Esophagus squamous epithelium (tissue), 5 donors: ENCODE results near the gene TPM4. TPM values are rescaled to one million over a fixed set of nuclear protein-coding genes. Genes with fewer than 3 reads are reported as not detected.
A peak's percentile ranks its signal among the peaks of the same experiment; 100 is the strongest.

Source experiments
- DNase-seq: peaks from one replicate; lab custom pipeline; 2025; lab: John Stamatoyannopoulos, UW
- H3K27ac ChIP-seq, 4 donors: fragments of 200-600 bp; sonication (generic); one replicate each; pipeline ENCODE4 v1.5.1; 2016 to 2019; ENCODE audit warnings: mild to moderate bottlenecking in 1 of 4
- H3K27me3 ChIP-seq, 4 donors: fragments of 200-600 bp; sonication (generic); 1 replicate in 3 of 4; 2 replicates in 1 of 4; pipeline versions ENCODE4 v1.5.1 to v1.6.0; 2017 to 2021; ENCODE audit warnings: antibody characterized with exemption in 1 of 4
- H3K36me3 ChIP-seq, 3 donors: fragments of 200-600 bp; sonication (generic); one replicate each; pipeline ENCODE4 v1.5.1; 2016 to 2019
- H3K4me1 ChIP-seq, 3 donors: fragments of 200-600 bp; sonication (generic); one replicate each; pipeline ENCODE4 v1.5.1; 2017 to 2019
- H3K4me3 ChIP-seq, 4 donors: fragments of 200-600 bp; sonication (generic); 1 replicate in 3 of 4; 2 replicates in 1 of 4; pipeline ENCODE4 v1.5.1; 2016 to 2019; ENCODE audit warnings: mild to moderate bottlenecking in 2 of 4, moderate library complexity in 1 of 4
- H3K9me3 ChIP-seq, 3 donors: fragments of 200-600 bp; sonication (generic); one replicate each; pipeline ENCODE4 v1.5.1; 2016 to 2019
- POLR2A ChIP-seq, 4 donors: fragments of 450-650 bp; IDR thresholded peaks; one replicate each; pipeline ENCODE4 v1.6.1; 2017; ENCODE audit warnings: antibody characterized with exemption in 4 of 4, mild to moderate bottlenecking in 4 of 4, moderate library complexity in 3 of 4
- WGBS, 2 donors: methylation state at CpG; one replicate each; pipeline ENCODE4 v1.1.5; 2018; 5-methylcytosine and 5-hydroxymethylcytosine counted together
- intact Hi-C: fragments of 100-400 bp; cut with DNase I; formaldehyde crosslinking; loops from one replicate; pipeline ENCODE4 v1.15.0; 2022
- total RNA-seq, 4 donors: library from RNA; depleted of rRNA; stranded (reverse); fragments of >200 nt; gene quantifications; one replicate each; pipeline ENCODE4 v1.1.0, GENCODE V29; 2016
- TF ChIP-seq, protein P1 (sequence below), 6 experiments: fragments of 450-650 bp in 4 of 6; fragments of 200-600 bp in 2 of 6; sonication (generic) in 2 of 6; IDR thresholded peaks; one replicate each; pipeline ENCODE4 v1.5.1; 2016 to 2019; ENCODE audit warnings: antibody characterized with exemption in 6 of 6, mild to moderate bottlenecking in 4 of 6, moderate library complexity in 4 of 6
- donor health status: DM: yes; HTN: yes; CAD: no.

The TPM4 gene
- total RNA-seq, 4 donors from 2014 or later, result 307 to 577 (median 369) TPM

DNA sequence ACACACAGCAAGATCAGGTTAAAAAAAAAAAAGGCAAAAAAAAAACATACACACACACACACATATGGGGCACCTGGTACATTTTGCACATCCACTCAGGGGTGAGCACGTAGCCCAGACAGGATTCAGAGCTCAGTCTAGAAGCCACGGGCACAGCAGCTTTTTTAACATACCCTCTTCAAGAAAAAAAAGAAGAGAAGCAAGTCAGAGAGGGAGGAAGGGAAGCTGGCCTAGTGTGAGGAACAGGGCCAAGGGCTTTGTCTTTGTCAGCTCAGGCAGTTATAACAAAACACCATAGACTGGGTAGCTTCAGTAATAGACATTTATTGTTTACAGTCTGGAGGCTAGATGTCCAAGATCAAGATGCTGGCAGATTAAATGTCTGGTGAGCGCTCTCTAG lies 2.3 kb upstream of the TPM4 start:
- WGBS, 2 donors, result 53 to 55% methylated on average over 3 of the region's 3 CpGs
- intact Hi-C loops, result no loop called here
- peaks cover 36 to 98% (median 37%) of the 10 kb centered on the region in 3 donors for H3K4me1 ChIP-seq
- no peak overlapping the region for H3K4me3 ChIP-seq
- H3K9me3 ChIP-seq, result no peaks in the 10 kb centered on the region
- H3K27me3 ChIP-seq, result no peaks in the 10 kb centered on the region
- TF ChIP-seq POLR2A (IDR thresholded peaks at IDR 0.05), result no peak
- TF ChIP-seq, protein P1, sequence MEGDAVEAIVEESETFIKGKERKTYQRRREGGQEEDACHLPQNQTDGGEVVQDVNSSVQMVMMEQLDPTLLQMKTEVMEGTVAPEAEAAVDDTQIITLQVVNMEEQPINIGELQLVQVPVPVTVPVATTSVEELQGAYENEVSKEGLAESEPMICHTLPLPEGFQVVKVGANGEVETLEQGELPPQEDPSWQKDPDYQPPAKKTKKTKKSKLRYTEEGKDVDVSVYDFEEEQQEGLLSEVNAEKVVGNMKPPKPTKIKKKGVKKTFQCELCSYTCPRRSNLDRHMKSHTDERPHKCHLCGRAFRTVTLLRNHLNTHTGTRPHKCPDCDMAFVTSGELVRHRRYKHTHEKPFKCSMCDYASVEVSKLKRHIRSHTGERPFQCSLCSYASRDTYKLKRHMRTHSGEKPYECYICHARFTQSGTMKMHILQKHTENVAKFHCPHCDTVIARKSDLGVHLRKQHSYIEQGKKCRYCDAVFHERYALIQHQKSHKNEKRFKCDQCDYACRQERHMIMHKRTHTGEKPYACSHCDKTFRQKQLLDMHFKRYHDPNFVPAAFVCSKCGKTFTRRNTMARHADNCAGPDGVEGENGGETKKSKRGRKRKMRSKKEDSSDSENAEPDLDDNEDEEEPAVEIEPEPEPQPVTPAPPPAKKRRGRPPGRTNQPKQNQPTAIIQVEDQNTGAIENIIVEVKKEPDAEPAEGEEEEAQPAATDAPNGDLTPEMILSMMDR (IDR thresholded peaks at IDR 0.05), result no peak
- peak overlapping the region; percentile 91 to 100 (median 99) for H3K27ac ChIP-seq
- DNase-seq, result no peak
- peaks cover 0 to 27% (median 3%) of the 10 kb centered on the region in 3 donors for H3K36me3 ChIP-seq

DNA sequence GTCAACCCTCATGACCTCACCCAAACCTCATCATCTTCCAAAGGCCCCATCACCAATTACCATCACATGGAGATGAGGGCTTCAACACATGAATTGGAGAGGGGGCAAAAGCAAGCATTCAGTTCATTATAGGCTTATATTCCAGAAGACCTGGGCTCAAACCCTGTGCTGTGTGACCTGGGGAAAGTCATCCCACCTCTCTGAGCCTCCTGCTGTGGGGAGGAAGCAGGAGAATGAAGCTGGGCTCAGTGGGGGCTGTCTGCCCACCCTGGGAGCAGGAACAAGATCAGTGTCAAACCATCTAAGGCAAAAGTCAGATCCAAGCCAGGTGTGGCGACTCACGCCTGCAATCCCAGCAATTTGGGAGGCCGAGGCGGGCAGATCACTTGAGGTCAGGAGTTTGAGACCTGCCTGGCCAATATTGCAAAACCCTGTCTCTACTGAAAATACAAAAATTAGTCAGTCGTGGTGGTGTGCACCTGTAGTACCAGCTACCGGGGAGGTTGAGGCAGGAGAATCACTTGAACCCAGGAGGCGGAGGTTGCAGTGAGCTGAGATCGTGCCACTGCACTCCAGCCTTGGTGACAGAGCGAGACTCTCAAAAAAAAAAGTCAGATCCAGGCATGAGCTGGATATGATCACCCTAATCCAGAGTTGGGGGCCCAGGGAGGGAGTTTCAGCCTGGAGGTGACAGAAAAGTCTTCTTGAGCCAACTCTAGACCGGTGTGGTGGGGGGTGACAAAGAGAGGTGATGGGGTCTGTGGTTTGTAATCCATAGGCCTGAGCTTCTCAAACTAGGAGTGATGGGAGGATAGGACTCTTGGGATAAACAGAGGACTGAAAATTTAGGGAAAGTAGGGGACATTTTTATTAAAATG lies 1.6 kb upstream of the TPM4 start:
- Histone ChIP-seq H3K36me3 (peaks cover 0 to 27% (median 3%) of the 10 kb centered on the region in 3 donors), H3K4me1 (peaks cover 37 to 98% (median 44%) of the 10 kb centered on the region in 3 donors), H3K4me3 (no peak overlapping the region), H3K9me3 (no peaks in the 10 kb centered on the region), H3K27ac (peak overlapping the region; percentile 91 to 100 (median 99)), H3K27me3 (no peaks in the 10 kb centered on the region)
- intact Hi-C loops, result no loop called here
- WGBS, 2 donors, result 86 to 88% methylated on average over 5 to 10 of the region's 10 CpGs
- TF ChIP-seq, protein P1 (IDR thresholded peaks at IDR 0.05), result no peak
- TF ChIP-seq POLR2A (IDR thresholded peaks at IDR 0.05), result no peak
- no peak for DNase-seq

DNA sequence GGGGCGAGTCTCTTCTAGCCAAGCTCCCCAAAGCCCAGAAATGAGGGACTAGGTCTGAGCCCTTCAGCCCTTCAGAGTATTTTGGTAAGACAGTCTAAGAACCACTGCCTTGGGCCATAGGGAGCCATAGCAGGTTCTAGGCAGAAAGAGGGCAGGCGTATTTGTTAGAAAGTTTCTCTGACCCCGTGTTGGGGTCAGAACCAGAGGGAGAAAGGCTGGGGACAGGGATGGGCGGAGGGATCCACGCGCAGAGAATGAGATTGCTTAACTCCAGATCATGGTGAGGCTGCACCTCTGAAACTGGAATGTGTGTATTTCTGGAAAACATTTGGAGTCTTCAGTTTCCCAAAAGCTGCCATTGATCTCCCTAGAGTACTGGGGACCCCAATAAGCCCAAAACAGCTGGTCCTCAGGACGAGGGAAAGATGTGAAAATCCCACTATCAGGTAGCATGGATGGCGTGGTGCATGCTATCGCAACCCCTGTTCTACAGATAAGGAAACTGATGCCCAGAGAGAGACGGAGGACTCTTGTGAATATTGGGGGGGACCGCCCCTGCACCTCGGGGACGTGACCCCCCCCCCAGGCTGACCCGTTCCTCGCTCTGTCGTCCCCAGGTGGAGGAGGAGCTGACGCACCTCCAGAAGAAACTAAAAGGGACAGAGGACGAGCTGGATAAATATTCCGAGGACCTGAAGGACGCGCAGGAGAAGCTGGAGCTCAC lies 703 bp upstream of the TPM4 start:
- intact Hi-C loops, result no loop called here
- Histone ChIP-seq H3K9me3 (no peaks in the 10 kb centered on the region), H3K4me3 (peak overlapping the region; percentile 59 to 91 (median 86)), H3K27ac (peak overlapping the region; percentile 91 to 100 (median 99)), H3K27me3 (no peaks in the 10 kb centered on the region), H3K36me3 (peaks cover 3 to 32% (median 5%) of the 10 kb centered on the region in 3 donors), H3K4me1 (peaks cover 37 to 98% (median 52%) of the 10 kb centered on the region in 3 donors)
- no peak for DNase-seq
- no peak for TF ChIP-seq POLR2A (IDR thresholded peaks at IDR 0.05)
- TF ChIP-seq, protein P1 (IDR thresholded peaks at IDR 0.05), result no peak
- 44 to 68% methylated on average over 6 to 13 of the region's 21 CpGs for WGBS, 2 donors

DNA sequence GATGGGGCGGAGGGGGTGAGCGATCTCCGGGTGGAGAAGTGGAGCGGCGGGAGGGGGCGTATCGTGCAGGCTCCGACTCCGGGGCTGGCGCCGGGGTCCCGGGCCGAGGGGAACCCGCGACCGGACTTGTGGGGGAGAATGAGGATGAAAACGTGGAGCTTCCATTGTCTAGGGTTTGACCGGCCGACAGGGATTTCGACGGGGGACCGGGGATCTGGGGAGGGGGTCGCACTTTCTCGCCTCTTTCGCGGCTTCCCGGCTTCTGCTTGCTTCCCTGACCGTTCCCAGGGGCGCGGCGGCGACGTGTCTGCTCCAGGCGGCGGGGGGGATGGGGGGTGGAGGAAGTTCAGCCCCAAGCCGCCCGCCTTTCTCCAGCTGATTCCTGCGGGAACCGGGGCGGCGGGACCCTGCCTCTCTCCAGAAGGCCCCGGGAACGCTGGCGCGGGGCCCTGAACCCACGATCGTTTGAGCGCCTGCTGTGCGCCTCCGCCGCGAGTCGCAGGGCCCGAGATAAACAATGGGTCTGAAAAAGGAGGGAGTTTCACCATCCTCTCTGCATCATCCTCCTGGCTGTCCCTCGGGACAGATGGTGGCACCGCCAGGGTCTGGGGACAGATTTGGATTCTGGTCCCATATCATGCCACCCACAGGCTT lies 790 bp downstream of the TPM4 start:
- H3K27ac ChIP-seq, result peak overlapping the region; percentile 91 to 100 (median 99)
- TF ChIP-seq, protein P1 (IDR thresholded peaks at IDR 0.05), result no peak
- TF ChIP-seq POLR2A (IDR thresholded peaks at IDR 0.05), result peak in 2 of 4 donors; percentile 11 to 45
- peaks cover 8 to 38% (median 13%) of the 10 kb centered on the region in 3 donors for H3K36me3 ChIP-seq
- WGBS, 2 donors, result 1 to 3% methylated on average over 5 to 12 of the region's 56 CpGs
- H3K27me3 ChIP-seq, result no peaks in the 10 kb centered on the region
- H3K4me1 ChIP-seq, result peaks cover 31 to 98% (median 41%) of the 10 kb centered on the region in 3 donors
- H3K9me3 ChIP-seq, result no peaks in the 10 kb centered on the region
- peak overlapping the region; percentile 59 to 91 (median 86) for H3K4me3 ChIP-seq
- DNase-seq, result no peak
- intact Hi-C loops, result no loop called here
